Measurements from ENCODE around the gene TMEM213. TPM values are rescaled to one million over a fixed set of nuclear protein-coding genes. Genes with fewer than 3 reads are reported as not detected.

The TMEM213 gene
- not detected for total RNA-seq

DNA sequence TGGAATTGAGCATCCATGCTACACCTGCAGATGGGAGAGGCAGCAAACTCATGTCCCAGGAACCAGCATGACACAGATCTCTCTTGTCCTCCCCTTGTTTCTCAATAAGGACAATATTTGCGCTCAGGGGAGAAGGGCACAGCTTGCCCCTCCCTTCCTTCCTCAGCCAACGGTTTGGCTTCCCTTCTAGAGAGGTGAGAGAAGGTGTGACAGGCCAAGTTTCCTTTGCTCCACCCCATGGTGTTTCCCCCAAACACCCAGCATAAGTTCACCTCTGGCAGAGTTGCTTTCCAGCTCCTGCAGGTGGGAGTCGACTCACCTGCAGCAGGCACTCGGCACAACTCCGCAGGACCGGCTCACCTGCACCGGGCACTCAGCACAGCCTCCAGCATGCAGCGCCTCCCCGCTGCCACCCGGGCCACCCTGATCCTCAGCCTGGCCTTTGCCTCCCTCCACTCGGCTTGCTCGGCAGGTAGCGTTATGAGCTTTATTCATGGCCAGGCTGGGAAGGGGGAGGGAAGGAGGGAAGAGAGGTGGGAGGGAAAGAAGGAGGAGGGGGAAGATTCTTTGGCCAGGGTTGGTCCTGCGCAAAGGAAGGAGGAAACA, at the start of gene TMEM213, which contains the start of gene ATP6V0A4:
TMEM213 (plus strand) TSS at position 280 of the 606 bp plus-strand sequence; CDS start at position 391, 111 bp downstream.
ATP6V0A4 (minus strand) TSS at position 482 of the 606 bp plus-strand sequence. CDS start 26,949 bp downstream, outside the sequence.
- DNase-seq = no peak

DNA sequence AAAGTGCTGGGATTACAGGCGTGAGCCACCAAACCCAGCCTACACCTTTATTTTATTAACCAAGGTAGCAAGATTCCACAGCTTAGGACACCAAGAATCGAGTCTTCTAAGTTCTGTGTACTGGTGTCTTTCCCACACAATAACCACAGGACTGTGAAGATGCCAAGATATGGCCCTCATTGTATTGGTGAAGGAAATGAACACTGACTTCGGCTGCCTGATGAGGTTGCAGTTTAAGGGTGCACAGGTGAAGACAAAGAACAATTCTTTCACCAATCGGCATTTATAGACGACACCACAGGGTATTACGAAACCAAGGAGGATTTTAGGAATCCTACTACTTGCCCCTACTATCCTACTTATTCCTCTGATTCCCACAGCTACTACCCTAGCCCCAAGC, 49.1 kb upstream of the TMEM213 start:
- in situ Hi-C loops (cut with MboI; ENCODE audit: low pct_ligation_motif_present in 1 of 4, low pct_unique_long_range_greater_than_20kb in 1 of 4, low sequenced_read_pairs in 3 of 4) = no loop called here
- Histone ChIP-seq H3K27me3 (no peaks in the 10 kb centered on the region), H3K9me3 (no peaks in the 10 kb centered on the region), H3K27ac (no peak overlapping the region), H3K4me1 (no peaks in the 10 kb centered on the region), H3K36me3 (no peaks in the 10 kb centered on the region), H3K4me3 (no peak overlapping the region)
- DNase-seq = no peak
- intact Hi-C loops (cut with DNase I; ENCODE audit: low total_unique reads) = no loop called here
- 87 to 90% methylated on average over 5 to 6 of the region's 6 CpGs for WGBS, 2 donors (ENCODE audit: low coverage in 1 of 2)
- TF ChIP-seq EP300 (IDR thresholded peaks at IDR 0.05; ENCODE audit: low read depth) (no peak), POLR2AphosphoS5 (IDR thresholded peaks at IDR 0.05) (no peak), CTCF (IDR thresholded peaks at IDR 0.05) (no peak), POLR2A (IDR thresholded peaks at IDR 0.05) (no peak)

More for the DNA sequence above, at the start of gene TMEM213, which contains the start of gene ATP6V0A4:
- Histone ChIP-seq H3K9me3 (no peaks in the 10 kb centered on the region), H3K27ac (no peak within 1 kb of the TSS), H3K4me1 (no peaks in the 10 kb centered on the region), H3K4me3 (no peak within 1 kb of the TSS), H3K36me3 (no peaks in the 10 kb centered on the region), H3K27me3 (no peaks in the 10 kb centered on the region)
- in situ Hi-C loops (cut with MboI; ENCODE audit: low pct_ligation_motif_present in 1 of 4, low pct_unique_long_range_greater_than_20kb in 1 of 4, low sequenced_read_pairs in 3 of 4) = no loop called here
- 44 to 75% methylated on average over 4 to 14 of the region's 14 CpGs for WGBS, 2 donors (ENCODE audit: low coverage in 1 of 2)
- no peak for TF ChIP-seq CTCF (IDR thresholded peaks at IDR 0.05)
- no peak for TF ChIP-seq POLR2AphosphoS5 (IDR thresholded peaks at IDR 0.05)
- no peak for TF ChIP-seq EP300 (IDR thresholded peaks at IDR 0.05; ENCODE audit: low read depth)
- intact Hi-C loops (cut with DNase I; ENCODE audit: low total_unique reads) = no loop called here

DNA sequence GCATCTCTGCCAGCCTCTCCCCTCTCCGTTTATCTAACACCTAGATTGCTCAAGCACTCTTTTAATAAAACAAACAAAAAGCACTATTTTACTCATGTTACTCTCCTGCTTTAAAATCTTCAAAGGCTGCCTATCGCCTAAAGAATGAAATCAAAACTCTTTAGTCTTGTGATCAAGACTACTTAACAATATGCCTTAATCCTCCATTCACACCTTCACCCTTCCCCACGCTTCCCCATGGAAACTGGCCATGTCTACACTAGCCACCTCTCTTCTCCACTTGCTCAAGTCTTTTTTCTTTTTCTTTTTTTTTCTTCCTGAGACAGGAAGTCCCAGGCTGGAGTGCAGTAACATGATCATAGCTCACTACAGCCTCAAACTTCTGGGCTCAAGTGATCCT, 47.8 kb upstream of the TMEM213 start:
- H3K36me3 ChIP-seq = no peaks in the 10 kb centered on the region
- WGBS, 2 donors (ENCODE audit: low coverage in 1 of 2) = 77 to 78% methylated on average over 3 of the region's 3 CpGs
- no peak for TF ChIP-seq CTCF (IDR thresholded peaks at IDR 0.05)
- TF ChIP-seq POLR2A (IDR thresholded peaks at IDR 0.05) = no peak
- TF ChIP-seq POLR2AphosphoS5 (IDR thresholded peaks at IDR 0.05) = no peak
- TF ChIP-seq EP300 (IDR thresholded peaks at IDR 0.05; ENCODE audit: low read depth) = no peak
- in situ Hi-C loops (cut with MboI; ENCODE audit: low pct_ligation_motif_present in 1 of 4, low pct_unique_long_range_greater_than_20kb in 1 of 4, low sequenced_read_pairs in 3 of 4) = no loop called here
- no peaks in the 10 kb centered on the region for H3K27me3 ChIP-seq
- H3K4me1 ChIP-seq = no peaks in the 10 kb centered on the region
- H3K9me3 ChIP-seq = no peaks in the 10 kb centered on the region
- DNase-seq = no peak
- H3K27ac ChIP-seq = no peak overlapping the region
- intact Hi-C loops (cut with DNase I; ENCODE audit: low total_unique reads) = no loop called here
- no peak overlapping the region for H3K4me3 ChIP-seq

GRCh38 chr7:138750473-138750872, 47.3 kb upstream of the TMEM213 start:
- Histone ChIP-seq H3K27ac (no peak overlapping the region), H3K27me3 (no peaks in the 10 kb centered on the region), H3K4me1 (no peaks in the 10 kb centered on the region), H3K4me3 (no peak overlapping the region), H3K36me3 (no peaks in the 10 kb centered on the region), H3K9me3 (no peaks in the 10 kb centered on the region)
- WGBS, 2 donors (ENCODE audit: low coverage in 1 of 2) = 89% methylated on average over 15 of the region's 15 CpGs; no CpG with 5 or more reads in 1 of the 2 donors
- DNase-seq = no peak
- TF ChIP-seq POLR2A (IDR thresholded peaks at IDR 0.05) (no peak), CTCF (IDR thresholded peaks at IDR 0.05) (no peak), POLR2AphosphoS5 (IDR thresholded peaks at IDR 0.05) (no peak)
- in situ Hi-C loops (cut with MboI; ENCODE audit: low pct_ligation_motif_present in 1 of 4, low pct_unique_long_range_greater_than_20kb in 1 of 4, low sequenced_read_pairs in 3 of 4) (no loop called here), intact Hi-C loops (cut with DNase I; ENCODE audit: low total_unique reads) (no loop called here)

Measured in transverse colon (tissue), 4 donors.